Gastrocnemius medialis (tissue), 4 donors: Measurements from ENCODE around the gene PTGER1. TPM values are rescaled to one million over a fixed set of nuclear protein-coding genes. Genes with fewer than 3 reads are reported as not detected.

Experiments used
- ATAC-seq, 2 donors: fragments of 150-250 bp; one replicate each; pipeline ENCODE4 v1.9.1; 2016
- DNase-seq, 2 donors: peaks; one replicate each; pipeline ENCODE4 v3.0.0-alpha.2; 2019
- H3K27ac ChIP-seq, 4 donors: fragments of 200-600 bp; sonication (generic); 1 replicate in 1 of 4; 2 replicates in 3 of 4; pipeline ENCODE4 v1.5.1; 2016 to 2018; ENCODE audit warnings: mild to moderate bottlenecking in 2 of 4, moderate library complexity in 1 of 4
- H3K27me3 ChIP-seq, 3 donors: fragments of 200-600 bp; sonication (generic) in 2 of 3; 1 replicate in 1 of 3; 2 replicates in 2 of 3; pipeline versions ENCODE4 v1.5.1 to v1.6.0; 2016 to 2019; ENCODE audit warnings: mild to moderate bottlenecking in 1 of 3, moderate library complexity in 1 of 3
- H3K36me3 ChIP-seq, 2 donors: fragments of 200-600 bp; sonication (generic) in 1 of 2; one replicate each; pipeline ENCODE4 v1.5.1; 2017 to 2018
- H3K4me1 ChIP-seq, 2 donors: fragments of 200-600 bp; sonication (generic) in 1 of 2; one replicate each; pipeline ENCODE4 v1.5.1; 2016 to 2017; ENCODE audit warnings: mild to moderate bottlenecking in 2 of 2
- H3K4me3 ChIP-seq, 4 donors: fragments of 200-600 bp; sonication (generic) in 3 of 4; 1 replicate in 1 of 4; 2 replicates in 3 of 4; pipeline ENCODE4 v1.5.1; 2016 to 2019; ENCODE audit warnings: mild to moderate bottlenecking in 2 of 4
- H3K9me3 ChIP-seq, 3 donors: fragments of 200-600 bp; sonication (generic) in 2 of 3; 1 replicate in 1 of 3; 2 replicates in 2 of 3; pipeline ENCODE4 v1.5.1; 2016 to 2019
- POLR2A ChIP-seq, 2 donors: fragments of 450-650 bp; IDR thresholded peaks; one replicate each; pipeline ENCODE4 v1.6.1; 2017; ENCODE audit warnings: antibody characterized with exemption in 2 of 2, mild to moderate bottlenecking in 2 of 2, moderate library complexity in 2 of 2
- in situ Hi-C, 4 donors: fragments of 200-750 bp; cut with MboI; loops; one replicate each; pipeline versions ENCODE4 v1.15.0 to v1.8.0; 2017; ENCODE audit warnings: low sequenced_read_pairs in 4 of 4
- intact Hi-C: fragments of 100-400 bp; cut with DNase I; formaldehyde crosslinking; loops from one replicate; pipeline ENCODE4 v1.15.1; 2023; ENCODE audit warnings: low total_unique reads
- total RNA-seq, 4 donors: library from RNA; depleted of rRNA; stranded (reverse); fragments of >200 nt; gene quantifications; one replicate each; pipeline versions ENCODE4 v1.1.0 to v1.2.3, GENCODE V29; 2016
- TF ChIP-seq, protein P1 (sequence below), 5 experiments: fragments of 450-650 bp in 3 of 5; fragments of 200-600 bp in 2 of 5; sonication (generic) in 2 of 5; IDR thresholded peaks in 4 of 5; conservative IDR thresholded peaks in 1 of 5; 1 replicate in 4 of 5; 2 replicates in 1 of 5; pipeline ENCODE4 v1.5.1; 2016 to 2019; ENCODE audit warnings: antibody characterized with exemption in 5 of 5, mild to moderate bottlenecking in 3 of 5, moderate library complexity in 3 of 5

Gene PTGER1
- total RNA-seq, 4 donors from 2014 or later, result 0.29 TPM; not detected in 3

DNA sequence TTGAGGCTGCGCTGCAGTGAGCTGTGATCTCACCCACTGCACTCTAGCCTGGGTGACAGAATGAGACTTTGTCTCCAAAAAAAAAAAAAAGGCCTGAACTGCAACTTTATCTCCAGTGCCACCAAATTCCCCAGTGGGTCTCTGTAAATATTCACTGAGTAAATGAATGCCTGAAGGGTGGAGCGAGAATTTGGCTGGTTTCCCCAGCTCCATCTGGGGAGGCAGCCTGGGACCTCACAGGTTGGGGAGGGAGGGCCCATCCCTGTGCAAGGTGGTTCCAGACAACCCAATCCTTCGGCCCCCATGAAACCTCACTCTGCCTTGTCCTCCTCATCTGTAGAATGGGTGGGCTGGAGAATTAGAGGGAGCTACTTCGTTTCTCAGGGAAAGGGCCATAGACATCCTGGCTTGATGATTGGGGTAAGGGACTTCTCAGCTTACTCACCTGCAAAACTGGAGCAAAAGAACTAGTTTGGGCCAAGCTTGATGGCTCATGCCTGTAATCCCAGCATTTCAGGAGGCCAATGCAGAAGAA is 46.2 kb downstream of the PTGER1 start:
- Histone ChIP-seq H3K27me3 (peaks cover 0 to 6% (median 0%) of the 10 kb centered on the region in 3 donors), H3K4me3 (no peak overlapping the region), H3K9me3 (no peaks in the 10 kb centered on the region), H3K36me3 (no peaks in the 10 kb centered on the region), H3K4me1 (peaks cover 3 to 4% of the 10 kb centered on the region in 2 donors), H3K27ac (no peak overlapping the region)
- intact Hi-C loops, result no loop called here
- no peak for ATAC-seq
- in situ Hi-C loops, result no loop called here
- DNase-seq, result no peak
- TF ChIP-seq POLR2A (IDR thresholded peaks at IDR 0.05), result no peak
- TF ChIP-seq, protein P1, sequence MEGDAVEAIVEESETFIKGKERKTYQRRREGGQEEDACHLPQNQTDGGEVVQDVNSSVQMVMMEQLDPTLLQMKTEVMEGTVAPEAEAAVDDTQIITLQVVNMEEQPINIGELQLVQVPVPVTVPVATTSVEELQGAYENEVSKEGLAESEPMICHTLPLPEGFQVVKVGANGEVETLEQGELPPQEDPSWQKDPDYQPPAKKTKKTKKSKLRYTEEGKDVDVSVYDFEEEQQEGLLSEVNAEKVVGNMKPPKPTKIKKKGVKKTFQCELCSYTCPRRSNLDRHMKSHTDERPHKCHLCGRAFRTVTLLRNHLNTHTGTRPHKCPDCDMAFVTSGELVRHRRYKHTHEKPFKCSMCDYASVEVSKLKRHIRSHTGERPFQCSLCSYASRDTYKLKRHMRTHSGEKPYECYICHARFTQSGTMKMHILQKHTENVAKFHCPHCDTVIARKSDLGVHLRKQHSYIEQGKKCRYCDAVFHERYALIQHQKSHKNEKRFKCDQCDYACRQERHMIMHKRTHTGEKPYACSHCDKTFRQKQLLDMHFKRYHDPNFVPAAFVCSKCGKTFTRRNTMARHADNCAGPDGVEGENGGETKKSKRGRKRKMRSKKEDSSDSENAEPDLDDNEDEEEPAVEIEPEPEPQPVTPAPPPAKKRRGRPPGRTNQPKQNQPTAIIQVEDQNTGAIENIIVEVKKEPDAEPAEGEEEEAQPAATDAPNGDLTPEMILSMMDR (IDR thresholded peaks at IDR 0.05 in 4 of 5, conservative IDR thresholded peaks at IDR 0.05 in 1 of 5), result no peak

DNA sequence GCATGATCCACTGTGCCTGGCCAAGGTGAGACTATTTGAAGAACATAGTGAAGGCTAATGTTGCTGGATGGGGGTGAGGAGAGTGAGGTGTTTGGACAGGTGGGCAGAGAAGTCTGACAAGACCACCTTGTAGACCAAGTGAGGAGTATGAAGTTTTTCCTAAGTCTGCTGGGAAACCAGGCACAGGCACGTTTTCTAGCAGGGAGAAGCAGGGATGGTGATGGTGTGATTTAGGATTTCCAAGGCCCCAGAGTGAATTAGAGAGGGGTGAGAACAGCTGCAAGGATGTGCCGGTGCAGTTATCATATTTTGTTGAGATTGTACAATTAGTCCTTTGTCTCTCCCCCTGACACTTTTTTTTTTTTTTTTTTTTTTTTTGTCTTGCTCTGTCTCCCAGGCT is 47.7 kb downstream of the PTGER1 start:
- Histone ChIP-seq H3K27ac (no peak overlapping the region), H3K36me3 (no peaks in the 10 kb centered on the region), H3K4me1 (no peaks in the 10 kb centered on the region), H3K27me3 (peaks cover 0 to 6% (median 0%) of the 10 kb centered on the region in 3 donors), H3K9me3 (no peaks in the 10 kb centered on the region), H3K4me3 (no peak overlapping the region)
- TF ChIP-seq, protein P1 (IDR thresholded peaks at IDR 0.05 in 4 of 5, conservative IDR thresholded peaks at IDR 0.05 in 1 of 5), result no peak
- TF ChIP-seq POLR2A (IDR thresholded peaks at IDR 0.05), result no peak
- ATAC-seq, result no peak
- DNase-seq, result no peak
- in situ Hi-C loops, result no loop called here
- intact Hi-C loops, result no loop called here

DNA sequence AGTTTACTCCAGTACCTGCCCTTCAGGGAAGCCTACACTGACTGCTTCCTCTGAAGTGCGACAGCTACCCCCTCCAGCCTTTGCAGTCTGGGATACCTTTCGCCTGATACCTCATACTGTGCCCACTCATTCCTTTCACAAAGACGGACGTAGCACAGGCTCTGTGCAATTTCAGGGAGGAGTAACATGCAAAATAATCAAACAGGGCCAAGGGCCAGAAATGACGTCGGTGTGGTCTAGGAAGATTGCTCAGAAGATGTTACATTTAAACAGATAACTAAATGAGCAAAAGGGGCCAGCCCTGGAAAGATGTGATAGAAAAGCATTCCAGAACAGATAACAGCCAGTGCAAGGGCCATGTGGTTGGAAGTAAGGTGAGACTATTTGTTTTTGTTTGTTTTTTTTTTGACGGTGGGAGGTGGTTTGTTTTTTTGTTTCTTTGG is 49.4 kb downstream of the PTGER1 start:
- Histone ChIP-seq H3K9me3 (no peaks in the 10 kb centered on the region), H3K4me1 (no peaks in the 10 kb centered on the region), H3K36me3 (no peaks in the 10 kb centered on the region), H3K27me3 (no peaks in the 10 kb centered on the region), H3K4me3 (no peak overlapping the region), H3K27ac (no peak overlapping the region)
- no peak for ATAC-seq
- in situ Hi-C loops (no loop called here), intact Hi-C loops (no loop called here)
- TF ChIP-seq POLR2A (IDR thresholded peaks at IDR 0.05), result no peak
- TF ChIP-seq, protein P1 (IDR thresholded peaks at IDR 0.05 in 4 of 5, conservative IDR thresholded peaks at IDR 0.05 in 1 of 5), result no peak
- DNase-seq, result no peak

Other genes starting within 250 kb of the PTGER1 start
- gene ADGRE5, start 93.9 kb downstream of the PTGER1 start, total RNA-seq, result 10 to 100 TPM; 22.4 to 49.5 (median 32.6) TPM
- 10 to 100 TPM; 23.9 to 59.2 (median 41.3) TPM for gene DDX39A, start 56.0 kb downstream of the PTGER1 start, total RNA-seq
- 100 to 1,000 TPM in 1 of 4 donors, 10 to 100 TPM in 3; 52.1 to 130 (median 81.3) TPM for gene PKN1, start 42.0 kb downstream of the PTGER1 start, total RNA-seq
- gene GIPC1, start 20.8 kb upstream of the PTGER1 start, total RNA-seq, result 10 to 100 TPM; 18.4 to 70.3 (median 54.7) TPM
- 10 to 100 TPM; 12.3 to 27.3 (median 16.6) TPM for gene DNAJB1, start 43.0 kb upstream of the PTGER1 start, total RNA-seq
- gene TECR, start 54.2 kb upstream of the PTGER1 start, total RNA-seq, result 100 to 1,000 TPM in 2 of 4 donors, 10 to 100 TPM in 2; 56.2 to 155 (median 113) TPM
- 100 to 1,000 TPM; 344 to 756 (median 532) TPM for gene NDUFB7, start 96.7 kb upstream of the PTGER1 start, total RNA-seq
- gene CLEC17A, start 107.7 kb upstream of the PTGER1 start, total RNA-seq, result not detected
- not detected for gene ADGRE3, start 199.5 kb upstream of the PTGER1 start, total RNA-seq
- gene ZNF333, start 214.7 kb upstream of the PTGER1 start, total RNA-seq, result 10 to 100 TPM in 3 of 4 donors, 1 to 10 TPM in 1; 4.6 to 12.7 (median 10.3) TPM